HEK293 (cell line): ENCODE data around the gene OST4.
A peak's percentile ranks its signal among the peaks of the same experiment; 100 is the strongest.

ENCODE experiments used
- CTCF ChIA-PET: fragments of 350-600 bp; formaldehyde crosslinking; extraction: SDS; loops from one replicate; lab custom pipeline; 2021; ENCODE audit warnings: antibody characterized with exemption; lab: Yijun Ruan, JAX
- POLR2A ChIA-PET: fragments of 300-600 bp; formaldehyde crosslinking; extraction: SDS; loops from one replicate; lab custom pipeline; 2020; ENCODE audit warnings: antibody characterized with exemption, inconsistent platforms; lab: Yijun Ruan, JAX
- H3K27ac ChIP-seq: fragments of 200-500 bp; sonication (Bioruptor generic); 2 replicates; pipeline ENCODE4 v1.5.1; 2014; ENCODE audit warnings: low read depth, low read length, control low read depth, inconsistent platforms; ENCODE audit errors: extremely low read depth
- H3K36me3 ChIP-seq, 2 experiments: fragments of 200-500 bp in 1 of 2; sonication (Bioruptor generic) in 1 of 2; 1 replicate in 1 of 2; 2 replicates in 1 of 2; pipeline ENCODE4 v1.5.1; 2014 to 2017; ENCODE audit warnings: inconsistent platforms in 2 of 2, low read length in 2 of 2; ENCODE audit not compliant: control insufficient read depth in 2 of 2, insufficient read depth in 1 of 2
- H3K4me1 ChIP-seq: fragments of 200-500 bp; sonication (Bioruptor generic); 2 replicates; pipeline ENCODE4 v1.5.1; 2014; ENCODE audit warnings: mild to moderate bottlenecking, low read length, inconsistent platforms; ENCODE audit not compliant: control insufficient read depth, insufficient read depth
- H3K4me3 ChIP-seq: 2 replicates; pipeline ENCODE4 v1.5.1; 2011; ENCODE audit warnings: low read depth, mild to moderate bottlenecking, control low read depth, low read length, moderate library complexity
- H3K9me3 ChIP-seq: fragments of 200-500 bp; sonication (Bioruptor generic); 2 replicates; pipeline ENCODE4 v1.5.1; 2014; ENCODE audit warnings: low read depth, low read length, inconsistent platforms; ENCODE audit not compliant: control insufficient read depth, insufficient read depth
- ELK4 ChIP-seq: IDR thresholded peaks from 2 replicates; pipeline ENCODE4 v1.6.1; 2011; ENCODE audit warnings: mild to moderate bottlenecking, low read depth, low read length, borderline replicate concordance
- HIC1 ChIP-seq: fragments of 450-650 bp; formaldehyde crosslinking; IDR thresholded peaks from 2 replicates; pipeline ENCODE4 v1.5.1; 2016; ENCODE audit warnings: missing biosample characterization, missing genetic modification characterization
- KLF17 ChIP-seq: fragments of 450-650 bp; formaldehyde crosslinking; IDR thresholded peaks from 2 replicates; pipeline ENCODE4 v1.5.1; 2016; ENCODE audit warnings: missing biosample characterization, missing genetic modification characterization
- KLF7 ChIP-seq: fragments of 450-650 bp; formaldehyde crosslinking; IDR thresholded peaks from 2 replicates; pipeline ENCODE4 v1.5.1; 2016; ENCODE audit warnings: missing biosample characterization, missing genetic modification characterization, borderline replicate concordance
- OSR2 ChIP-seq: fragments of 450-650 bp; formaldehyde crosslinking; IDR thresholded peaks from 2 replicates; pipeline ENCODE4 v1.5.1; 2016; ENCODE audit warnings: missing biosample characterization, missing genetic modification characterization
- SP2 ChIP-seq: fragments of 450-650 bp; formaldehyde crosslinking; IDR thresholded peaks from 2 replicates; pipeline ENCODE4 v1.5.1; 2016; ENCODE audit warnings: missing biosample characterization, missing genetic modification characterization
- TCF7L2 ChIP-seq: IDR thresholded peaks from 2 replicates; pipeline ENCODE4 v1.6.1; 2011; ENCODE audit warnings: low read depth, mild to moderate bottlenecking, inconsistent platforms, low read length, moderate library complexity, borderline replicate concordance
- TSHZ1 ChIP-seq: fragments of 450-650 bp; formaldehyde crosslinking; IDR thresholded peaks from 2 replicates; pipeline ENCODE4 v1.5.1; 2016; ENCODE audit warnings: missing biosample characterization, missing genetic modification characterization, borderline replicate concordance
- ZBTB11 ChIP-seq: fragments of 450-650 bp; formaldehyde crosslinking; conservative IDR thresholded peaks from 2 replicates; pipeline ENCODE4 v1.5.1; 2016; ENCODE audit warnings: low read depth, missing biosample characterization, missing genetic modification characterization
- ZNF132 ChIP-seq: fragments of 450-650 bp; formaldehyde crosslinking; IDR thresholded peaks from 2 replicates; pipeline ENCODE4 v1.5.1; 2017; ENCODE audit warnings: missing biosample characterization, missing genetic modification characterization, borderline replicate concordance
- ZNF133 ChIP-seq: fragments of 450-650 bp; formaldehyde crosslinking; IDR thresholded peaks from 2 replicates; pipeline ENCODE4 v1.5.1; 2016; ENCODE audit warnings: missing biosample characterization, missing genetic modification characterization
- ZNF2 ChIP-seq: fragments of 450-650 bp; formaldehyde crosslinking; IDR thresholded peaks from 2 replicates; pipeline ENCODE4 v1.5.1; 2016; ENCODE audit warnings: missing biosample characterization, missing genetic modification characterization
- ZNF335 ChIP-seq: fragments of 450-650 bp; formaldehyde crosslinking; conservative IDR thresholded peaks from 2 replicates; pipeline ENCODE4 v1.5.1; 2016; ENCODE audit warnings: missing biosample characterization, missing genetic modification characterization
- ZNF398 ChIP-seq: fragments of 450-650 bp; formaldehyde crosslinking; IDR thresholded peaks from 2 replicates; pipeline ENCODE4 v1.5.1; 2017; ENCODE audit warnings: missing biosample characterization, missing genetic modification characterization
- ZNF423 ChIP-seq: fragments of 450-650 bp; formaldehyde crosslinking; IDR thresholded peaks from 2 replicates; pipeline ENCODE4 v1.5.1; 2016; ENCODE audit warnings: missing biosample characterization, missing genetic modification characterization
- ZNF501 ChIP-seq: fragments of 450-650 bp; formaldehyde crosslinking; IDR thresholded peaks from 2 replicates; pipeline ENCODE4 v1.5.1; 2016; ENCODE audit warnings: missing biosample characterization, missing genetic modification characterization
- ZNF560 ChIP-seq: fragments of 450-650 bp; formaldehyde crosslinking; IDR thresholded peaks from 2 replicates; pipeline ENCODE4 v1.5.1; 2017; ENCODE audit warnings: missing biosample characterization, missing genetic modification characterization, borderline replicate concordance
- ZNF600 ChIP-seq: fragments of 450-650 bp; formaldehyde crosslinking; IDR thresholded peaks from 2 replicates; pipeline ENCODE4 v1.5.1; 2016; ENCODE audit warnings: missing biosample characterization, missing genetic modification characterization
- ZNF670 ChIP-seq: fragments of 450-650 bp; formaldehyde crosslinking; IDR thresholded peaks from 2 replicates; pipeline ENCODE4 v1.5.1; 2016; ENCODE audit warnings: missing biosample characterization, missing genetic modification characterization, low read depth
- ZNF692 ChIP-seq: fragments of 450-650 bp; formaldehyde crosslinking; IDR thresholded peaks from 2 replicates; pipeline ENCODE4 v1.5.1; 2016; ENCODE audit warnings: missing biosample characterization, missing genetic modification characterization
- ZNF76 ChIP-seq: fragments of 450-650 bp; formaldehyde crosslinking; IDR thresholded peaks from 2 replicates; pipeline ENCODE4; 2016; ENCODE audit warnings: low read depth, missing biosample characterization, missing genetic modification characterization, borderline replicate concordance
- ZNF837 ChIP-seq: fragments of 450-650 bp; formaldehyde crosslinking; IDR thresholded peaks from 2 replicates; pipeline ENCODE4 v1.5.1; 2016; ENCODE audit warnings: missing biosample characterization, missing genetic modification characterization

The OST4 gene

GRCh38 chr2:27085673-27086089 lies 14.2 kb upstream of the OST4 start:
- Histone ChIP-seq H3K4me1 (peaks cover 8% of the 10 kb centered on the region), H3K4me3 (peak overlapping the region; percentile 46), H3K36me3 (peaks cover 0 to 7% of the 10 kb centered on the region in 2 experiments; a peak in 1 of 3 replicates), H3K9me3 (no peaks in the 10 kb centered on the region), H3K27ac (peak overlapping the region; percentile 72)
- CTCF ChIA-PET: interaction anchor here (0.7 to 3.3 kb wide), 5 partner anchors 13 to 896 kb away, joined by 3 to 44 read pairs (median 5); no protein-coding TSS in a partner anchor
- POLR2A ChIA-PET: interaction anchor here (0.8 to 1.5 kb wide), 3 partner anchors 10 to 35 kb away, joined by 3 to 5 read pairs (median 4); partner anchors contain the start of gene OST4
- TF ChIP-seq ZNF423 (tag by site-specific recombination) (no peak), ZNF837 (no peak), HIC1 (0 out of 2 replicates have a peak, but pooled peaks have one; percentile 42), ZNF501 (tag by site-specific recombination) (0 out of 2 replicates have a peak, but pooled peaks have one; percentile 27), ZNF560 (tag by site-specific recombination) (no peak), ZNF670 (tag by site-specific recombination) (no peak), ZNF76 (tag by site-specific recombination) (no peak), KLF17 (tag by site-specific recombination) (peak; percentile 39; the same call in 1 of the 2 replicates), SP2 (tag by site-specific recombination) (no peak), KLF7 (tag by site-specific recombination) (peak; percentile 74), TSHZ1 (tag by site-specific recombination) (no peak), ELK4 (no peak), ZBTB11 (tag by site-specific recombination) (no peak), OSR2 (tag by site-specific recombination) (no peak), ZNF133 (tag by site-specific recombination) (no peak), ZNF398 (tag by site-specific recombination) (no peak), ZNF600 (tag by site-specific recombination) (peak; percentile 60; the same call in 1 of the 2 replicates), ZNF692 (peak; percentile 30; the same call in 1 of the 2 replicates), ZNF2 (tag by site-specific recombination) (peak; percentile 63; the same call in 1 of the 2 replicates), ZNF132 (tag by site-specific recombination) (no peak), TCF7L2 (no peak), ZNF335 (tag by site-specific recombination) (peak; percentile 79)
